Stimulated activated CD8-positive, alpha-beta memory T cell treated with anti-CD3 and anti-CD28 coated beads, Interleukin-4, amount 100 ng/mL, for 1 hour (primary cell): ENCODE measurements around the gene BEAN1.

ENCODE experiments used
- DNase-seq, 2 donors: peaks; one replicate each; pipeline ENCODE4 v3.0.0-alpha.2; 2020; ENCODE audit warnings: low read depth in 2 of 2, low spot score in 1 of 2

BEAN1 gene

DNA sequence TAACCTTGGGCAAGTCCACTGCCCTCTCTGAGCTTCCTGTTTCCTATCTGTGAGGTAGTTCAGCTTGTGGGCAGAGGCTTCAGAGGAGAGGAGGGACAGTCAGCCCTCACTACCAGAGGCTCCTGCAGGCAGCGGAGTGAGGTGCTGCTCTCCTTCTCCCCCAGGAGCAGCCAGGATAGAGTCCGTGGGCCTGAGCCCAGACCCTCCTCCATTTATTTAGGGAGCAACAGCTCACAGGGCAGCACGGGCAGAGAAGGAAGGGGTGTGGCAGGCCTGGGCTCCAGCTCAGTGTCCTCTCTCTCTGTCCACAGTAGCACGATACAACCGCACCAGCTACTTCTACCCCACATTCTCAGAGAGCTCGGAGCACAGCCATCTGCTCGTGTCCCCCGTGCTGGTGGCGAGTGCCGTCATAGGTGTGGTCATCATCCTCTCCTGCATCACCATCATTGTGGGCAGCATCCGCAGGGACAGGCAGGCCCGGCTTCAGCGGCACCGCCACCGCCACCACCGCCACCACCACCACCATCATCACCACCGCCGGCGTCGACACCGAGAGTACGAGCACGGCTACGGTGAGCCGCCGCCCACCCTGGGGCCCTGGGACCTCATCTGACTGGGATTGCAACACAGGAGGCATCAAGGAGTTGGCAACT lies 42.3 kb downstream of the BEAN1 start:
- DNase-seq, result no peak

- DNase-seq, result no peak
Measured at GRCh38 chr16:66469947-66470546, 43.0 kb downstream of the BEAN1 start.

DNA sequence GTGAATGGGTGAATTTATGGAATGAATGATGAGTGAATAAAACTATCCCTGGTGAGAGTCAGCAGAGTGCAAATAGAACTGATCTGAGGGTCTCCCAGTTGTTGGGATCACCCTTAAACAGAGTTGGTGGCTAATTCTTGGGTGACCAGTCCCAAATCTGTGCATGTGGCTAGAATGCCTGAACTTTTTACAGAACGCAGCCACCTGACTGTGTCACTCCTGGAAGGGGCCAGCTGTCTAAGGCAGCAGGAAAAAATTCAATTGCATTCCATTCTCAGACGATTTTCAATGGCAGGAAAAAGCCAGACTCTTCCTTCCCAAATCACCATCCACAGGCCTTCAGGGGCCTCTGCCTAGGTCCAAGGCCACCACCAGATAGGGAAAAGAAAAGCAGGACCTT lies 43.5 kb downstream of the BEAN1 start:
- DNase-seq, result no peak

DNA sequence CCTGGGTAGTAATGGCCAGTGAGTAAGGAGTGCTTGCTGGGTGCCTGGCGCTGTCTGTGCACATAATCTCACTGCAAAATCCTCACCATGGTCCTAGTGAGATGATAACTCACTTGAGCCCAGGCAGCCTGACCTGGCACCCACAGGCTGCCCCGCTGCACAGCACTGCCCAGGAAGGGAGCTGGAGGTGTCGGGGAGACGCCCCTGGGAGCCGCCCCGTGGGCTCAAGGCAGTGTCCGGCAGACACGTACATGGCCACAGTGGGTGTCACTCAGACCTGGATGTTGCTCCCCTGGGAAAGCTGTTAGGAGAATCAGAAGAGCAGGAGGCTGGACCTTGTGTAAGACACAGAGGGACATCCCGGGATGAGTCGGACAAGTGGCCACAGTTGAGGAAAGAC lies 44.2 kb downstream of the BEAN1 start:
- no peak for DNase-seq

- no peak for DNase-seq
Measured at GRCh38 chr16:66471716-66472393, 44.8 kb downstream of the BEAN1 start.

- no peak for DNase-seq
Measured at GRCh38 chr16:66473051-66473571, 46.0 kb downstream of the BEAN1 start.

DNA sequence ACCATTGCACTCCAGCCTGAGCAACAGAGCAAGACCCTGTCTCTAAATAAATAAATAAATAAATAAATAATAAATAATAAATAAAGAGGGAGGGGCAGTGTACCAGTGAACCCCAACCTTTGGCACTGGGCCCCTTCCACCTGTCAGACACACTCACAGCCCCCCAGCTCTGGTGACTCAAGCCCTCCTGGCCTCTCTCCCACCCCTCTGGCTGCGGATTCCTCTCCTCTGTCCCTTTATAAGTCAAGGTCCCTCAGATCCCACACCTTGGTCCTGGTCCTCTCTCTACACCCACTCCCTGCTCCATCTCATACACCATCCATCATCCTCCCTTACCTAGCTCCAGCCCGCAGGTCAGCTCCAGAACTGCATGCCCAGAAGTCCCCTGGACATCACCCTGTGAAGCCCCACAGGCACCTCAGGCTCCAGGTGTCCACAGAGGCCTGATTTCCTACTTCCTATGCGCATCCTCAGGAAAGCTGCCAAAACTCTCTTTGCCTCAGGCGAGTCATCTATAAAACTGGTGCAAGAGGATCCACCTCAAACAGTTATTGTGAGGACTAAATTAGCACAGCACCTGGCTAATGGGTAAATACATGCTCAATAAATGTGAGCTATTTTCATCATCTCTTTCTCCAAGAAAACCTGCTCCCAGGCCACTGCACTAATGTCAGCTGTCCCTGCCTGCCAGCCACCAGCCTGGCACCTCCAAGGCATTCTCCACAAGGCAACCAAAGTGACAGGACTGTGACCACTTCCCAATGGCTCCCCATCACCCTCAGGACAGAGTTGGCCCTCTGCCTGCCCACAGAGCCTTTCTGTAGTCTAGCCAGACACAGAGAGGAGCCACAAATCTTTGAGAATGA lies 46.8 kb downstream of the BEAN1 start:
- no peak for DNase-seq

- peak in 1 of 2 donors; percentile 27 for DNase-seq
Measured at GRCh38 chr16:66474750-66475199, 47.7 kb downstream of the BEAN1 start.

DNA sequence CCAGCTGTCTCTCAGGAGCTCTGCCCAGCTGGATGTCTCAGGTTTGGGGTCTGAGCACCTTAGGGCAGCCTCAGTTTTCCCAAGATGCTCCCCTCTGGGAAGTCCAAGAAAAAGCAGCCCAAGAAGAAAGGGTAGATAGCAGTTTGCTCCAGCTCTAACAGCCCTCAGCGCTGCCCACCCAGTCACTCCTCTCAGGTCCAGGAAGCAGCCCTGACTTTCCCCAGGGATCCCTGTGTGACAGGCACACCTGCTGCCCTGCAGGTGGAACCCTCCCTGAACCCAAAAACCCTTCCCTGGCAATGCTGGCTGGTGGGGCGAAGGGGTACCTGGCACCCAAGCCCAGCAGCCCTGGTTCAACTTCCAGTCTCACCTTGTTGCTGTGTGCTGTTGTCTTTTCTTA lies 48.1 kb downstream of the BEAN1 start:
- DNase-seq, result no peak

- DNase-seq, result no peak
Measured at GRCh38 chr16:66476328-66477027, 49.4 kb downstream of the BEAN1 start.

- DNase-seq, result no peak
Measured at GRCh38 chr16:66477028-66477515, 50.0 kb downstream of the BEAN1 start.

GRCh38 chr16:66478733-66479511 lies 51.8 kb downstream of the BEAN1 start:
- peak; percentile 44 to 65 for DNase-seq

- no peak for DNase-seq
Measured at GRCh38 chr16:66479661-66480264, 52.7 kb downstream of the BEAN1 start.

GRCh38 chr16:66480265-66481080 lies 53.4 kb downstream of the BEAN1 start:
- no peak for DNase-seq

DNA sequence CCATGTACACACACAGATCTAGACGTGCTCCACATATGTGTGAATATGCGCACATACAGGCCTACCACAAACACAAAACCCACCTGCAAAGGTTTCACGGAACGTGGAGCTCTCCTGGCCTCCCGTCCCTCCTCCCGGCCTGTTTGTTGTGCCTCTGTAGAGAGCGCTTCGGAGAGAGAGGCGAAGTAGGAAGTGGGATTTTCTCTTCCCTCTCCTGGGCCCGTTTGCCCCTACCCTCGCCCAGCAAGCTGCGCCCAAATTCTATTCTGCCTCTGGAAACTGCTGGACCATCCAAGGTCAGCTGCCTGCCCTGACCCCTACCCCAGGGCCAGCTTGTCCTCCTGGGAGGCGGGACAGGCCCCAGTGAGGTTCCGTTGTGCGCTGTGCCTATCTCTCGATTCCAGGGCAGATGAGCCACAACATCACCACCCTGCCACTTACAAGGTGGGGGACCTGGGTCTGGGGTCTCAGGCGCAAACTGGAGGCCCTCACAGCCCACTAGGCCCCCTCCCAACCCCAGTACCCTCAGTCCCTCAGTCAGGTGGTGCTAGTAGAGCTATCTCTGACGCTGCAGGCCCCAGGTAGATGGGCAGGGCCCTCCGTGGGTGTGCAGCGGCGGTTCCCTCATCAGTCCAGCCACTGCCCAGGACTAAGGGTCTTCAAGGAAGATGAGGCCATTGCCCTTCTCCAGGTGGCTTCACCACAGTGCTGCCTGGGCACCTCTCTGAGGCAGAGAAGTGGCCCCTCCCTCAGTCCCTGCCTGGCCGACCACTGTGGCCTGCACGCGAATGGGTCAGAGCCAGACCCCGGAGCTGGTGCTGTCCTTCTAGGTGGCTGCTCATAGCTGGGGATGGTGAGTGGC lies 54.2 kb downstream of the BEAN1 start:
- DNase-seq, result no peak

- no peak for DNase-seq
Measured at GRCh38 chr16:66481943-66482390, 54.9 kb downstream of the BEAN1 start.

GRCh38 chr16:66483689-66484452 lies 56.8 kb downstream of the BEAN1 start:
- DNase-seq, result peak; percentile 32 to 57
